Endothelial cell of hepatic sinusoid (primary cell): ENCODE results near the gene ZNF430.
"Not testable (repeated sequence)": the region's sequence is repeated elsewhere in the genome, so short reads cannot be mapped to it uniquely, and the experiment has no call there.

Experiments used
- in situ Hi-C: cut with HindIII; loops from 2 replicates; pipeline ENCODE4 v1.10.0; 2017; ENCODE audit warnings: low sequenced_read_pairs

Gene ZNF430

GRCh38 chr19:21020298-21021227, at the start of gene ZNF430:
TSS of gene ZNF430 (plus strand) at chr19:21020657. CDS start at chr19:21020801, 144 bp downstream.
- in situ Hi-C loops, result no loop called here

DNA sequence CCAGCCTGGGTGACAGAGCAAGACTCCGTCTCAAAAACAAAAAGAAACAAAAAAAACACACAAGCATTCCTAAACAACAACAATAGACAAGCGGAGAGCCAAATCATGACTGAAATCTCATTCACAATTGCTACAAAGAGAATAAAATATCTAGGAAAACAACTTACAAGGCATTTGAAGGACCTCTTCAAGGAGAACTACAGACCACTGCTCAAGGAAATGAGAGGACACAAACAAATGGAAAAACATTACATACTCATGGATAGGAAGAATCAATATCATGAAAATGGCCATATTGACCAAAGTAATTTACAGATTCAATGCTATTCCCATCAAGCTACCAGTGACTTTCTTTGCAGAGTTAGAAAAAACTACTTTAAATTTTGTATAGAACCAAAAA, 27.7 kb upstream of the ZNF430 start:
- in situ Hi-C loops, result not testable (repeated sequence)

- in situ Hi-C loops, result no loop called here
These were observed 20.6 kb upstream of the ZNF430 start for GRCh38 chr19:20999731-21000352.

DNA sequence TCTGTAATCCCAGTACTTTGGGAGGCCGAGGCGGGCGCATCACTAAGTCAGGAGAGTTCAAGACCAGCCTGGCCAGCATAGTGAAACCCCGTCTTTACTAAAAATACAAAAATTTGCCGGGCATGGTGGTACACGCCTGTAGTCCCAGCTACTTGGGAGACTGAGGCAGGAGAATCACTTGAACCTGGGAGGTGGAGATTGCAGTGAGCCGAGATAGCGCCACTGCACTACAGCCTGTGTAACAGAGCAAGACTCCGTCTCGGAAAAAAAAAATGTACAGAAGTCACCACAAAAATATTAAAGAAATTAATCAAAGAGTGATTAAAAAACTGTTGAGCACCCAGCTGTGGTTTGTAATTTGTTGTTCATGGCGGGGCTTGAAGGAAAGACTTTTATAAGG, 781 bp downstream of the ZNF430 start:
- in situ Hi-C loops, result not testable (repeated sequence)

DNA sequence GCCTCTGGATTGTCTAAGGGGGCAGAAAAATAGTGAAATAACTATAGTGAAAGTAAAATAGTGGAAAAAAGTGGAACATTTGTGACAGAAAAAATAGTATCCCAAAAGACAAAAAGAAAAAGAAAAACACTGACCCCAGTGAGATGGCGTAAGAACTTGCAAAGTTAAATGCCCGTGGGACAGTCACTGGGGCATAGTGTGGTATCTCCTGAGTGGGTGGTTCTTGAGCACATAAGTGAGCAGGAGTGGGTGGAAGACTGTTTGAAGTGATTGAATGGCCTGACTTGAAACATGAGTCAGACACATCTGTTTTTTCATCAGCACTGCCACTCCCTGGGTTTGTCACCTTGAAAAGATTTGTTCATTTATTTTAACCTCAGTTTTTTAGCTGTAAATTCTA, 2.5 kb downstream of the ZNF430 start:
- in situ Hi-C loops, result no loop called here

- in situ Hi-C loops, result no loop called here
These were observed 3.4 kb downstream of the ZNF430 start for GRCh38 chr19:21023901-21024300.

DNA sequence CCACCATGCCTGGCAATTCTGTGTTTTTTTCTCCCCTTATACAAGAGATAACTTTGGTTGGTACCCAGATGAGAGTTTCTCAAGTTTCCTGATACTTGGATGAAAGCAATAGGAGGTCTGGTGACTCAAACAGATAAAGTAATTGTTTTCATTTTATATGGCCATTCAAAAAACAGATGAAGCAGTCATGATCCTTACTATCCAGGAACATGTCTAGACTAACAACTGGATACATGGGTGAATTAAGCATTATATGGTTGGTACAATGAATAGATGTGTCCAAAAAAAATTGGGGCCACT, 8.5 kb downstream of the ZNF430 start:
- in situ Hi-C loops, result no loop called here

GRCh38 chr19:21045028-21045427, 24.6 kb downstream of the ZNF430 start:
- in situ Hi-C loops, result no loop called here

DNA sequence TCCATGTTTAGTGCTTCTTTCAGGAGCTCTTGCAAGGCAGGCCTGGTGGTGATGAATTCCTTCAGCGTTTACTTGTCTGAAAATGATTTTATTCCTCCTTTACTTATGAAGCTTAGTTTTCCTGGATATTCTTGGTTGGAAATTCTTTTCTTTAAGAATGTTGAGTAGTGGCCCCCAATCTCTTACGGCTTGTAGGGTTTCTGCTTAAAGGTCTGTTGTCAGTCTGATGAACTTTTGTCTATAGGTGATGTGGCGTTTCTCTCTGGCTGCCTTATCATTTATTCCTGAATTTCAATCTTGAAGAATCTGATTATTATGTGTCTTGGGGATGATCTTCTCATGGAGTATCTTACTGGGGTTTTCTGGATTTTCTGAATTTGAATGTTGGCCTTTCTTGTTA, 26.0 kb downstream of the ZNF430 start:
- in situ Hi-C loops, result no loop called here

- in situ Hi-C loops, result no loop called here
These were observed 27.3 kb downstream of the ZNF430 start for GRCh38 chr19:21047716-21048115.

DNA sequence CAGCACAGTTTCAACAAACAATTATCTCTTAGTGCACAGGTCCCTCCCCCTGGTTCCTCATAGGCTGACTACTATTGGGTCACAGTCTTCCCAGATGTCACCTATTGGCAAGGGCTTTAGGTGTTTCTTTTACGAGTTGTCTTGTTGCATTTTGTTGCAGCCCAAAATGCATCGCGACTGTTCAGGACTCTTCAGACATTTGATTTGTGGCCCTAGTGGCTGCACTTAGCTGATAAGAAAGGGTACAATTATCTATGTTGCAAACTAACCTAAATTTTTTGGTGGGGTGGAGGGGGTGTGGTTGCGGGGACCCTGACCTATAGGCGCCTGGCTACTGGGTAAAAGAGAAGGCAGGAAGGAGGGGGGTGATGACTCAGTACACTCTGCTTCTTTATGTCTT, 32.4 kb downstream of the ZNF430 start:
- in situ Hi-C loops, result no loop called here

DNA sequence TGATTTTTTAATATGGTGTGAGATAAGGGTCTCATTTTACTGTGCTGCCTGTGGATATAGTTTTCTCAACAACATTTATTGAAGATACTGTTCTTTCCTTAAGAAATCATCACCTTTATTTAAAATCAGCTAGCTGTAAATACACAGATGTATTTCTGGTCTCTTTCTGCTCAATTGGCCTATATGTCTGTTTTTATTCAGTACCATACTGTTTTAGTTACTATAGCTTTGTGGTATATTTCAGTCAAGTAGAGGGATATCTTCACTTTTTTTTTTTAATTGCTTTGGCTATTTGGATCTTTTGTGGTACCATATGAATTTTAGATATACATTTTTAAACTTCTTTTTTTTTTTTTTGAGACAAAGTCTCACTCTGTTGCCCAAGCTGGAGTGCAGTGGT, 44.9 kb downstream of the ZNF430 start:
- in situ Hi-C loops, result no loop called here

DNA sequence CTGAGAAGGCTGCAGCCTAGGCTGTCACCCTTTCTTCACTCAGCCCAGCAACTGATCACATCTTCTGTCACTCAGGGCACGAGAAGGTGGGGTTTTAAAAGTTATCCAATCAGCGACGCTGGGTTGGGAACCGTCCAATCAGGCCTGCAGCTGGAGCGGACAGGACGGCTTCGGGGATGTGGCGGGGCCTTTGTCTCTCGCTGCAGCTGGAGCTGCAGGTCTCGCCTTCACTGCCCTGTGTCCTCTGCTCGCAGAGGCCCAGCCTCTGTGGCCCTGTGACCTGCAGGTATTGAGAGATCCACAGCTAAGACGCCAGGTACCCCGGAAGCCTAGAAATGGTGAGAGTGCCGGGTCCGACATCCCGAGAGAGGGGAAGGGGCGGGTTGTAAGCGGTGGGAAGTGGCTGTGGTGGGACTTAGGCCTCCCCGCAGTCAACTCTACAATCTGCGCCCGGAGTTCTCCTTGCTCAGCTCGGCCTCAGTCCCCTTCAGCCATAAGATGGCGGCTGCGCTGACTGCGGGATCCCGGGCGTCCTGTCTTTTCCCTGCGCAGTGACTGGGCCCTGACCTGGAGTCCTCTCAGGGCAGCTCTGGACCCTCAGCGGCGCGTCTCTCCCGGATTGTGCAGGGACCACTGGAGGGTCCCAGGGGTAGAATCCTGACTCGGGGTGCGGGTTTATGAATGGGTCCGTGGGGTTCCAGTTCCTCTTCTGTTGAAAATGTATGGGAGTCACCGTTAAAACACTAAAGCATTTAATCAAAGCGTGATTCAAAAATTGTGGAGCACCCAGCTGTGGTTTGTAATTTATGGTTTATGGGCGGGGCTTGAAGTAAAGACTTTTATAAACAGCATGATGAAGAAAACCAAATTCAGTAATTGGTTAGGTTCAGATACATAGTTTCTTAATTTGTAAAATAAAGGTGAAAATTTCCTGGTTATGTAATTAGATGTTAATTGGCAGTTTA, 61.8 kb downstream of the ZNF430 start, which contains the start of gene ZNF714:
ZNF714 (plus strand) TSS at position 193 of the 965 bp plus-strand sequence. CDS start 16,066 bp downstream, outside the sequence.
- in situ Hi-C loops, result no loop called here

DNA sequence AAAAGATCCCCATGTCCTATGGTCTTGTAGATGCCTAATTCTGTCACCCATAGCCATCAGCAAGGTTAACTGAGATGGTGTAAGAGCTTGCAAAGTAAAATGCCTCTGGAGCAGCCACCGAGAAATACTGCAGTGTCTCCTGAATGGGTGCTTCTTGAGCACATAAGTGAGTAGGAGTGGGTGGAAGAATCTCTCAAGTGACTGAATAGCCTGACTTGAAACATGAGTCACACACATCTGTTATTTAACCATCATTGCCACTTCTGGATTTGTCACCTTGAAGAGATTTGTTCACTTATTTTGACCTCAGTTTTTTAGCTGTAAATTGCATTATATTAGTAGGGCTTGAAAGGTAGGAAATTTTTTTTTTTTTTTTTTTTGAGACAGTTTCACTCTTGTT, 63.9 kb downstream of the ZNF430 start:
- in situ Hi-C loops, result no loop called here

DNA sequence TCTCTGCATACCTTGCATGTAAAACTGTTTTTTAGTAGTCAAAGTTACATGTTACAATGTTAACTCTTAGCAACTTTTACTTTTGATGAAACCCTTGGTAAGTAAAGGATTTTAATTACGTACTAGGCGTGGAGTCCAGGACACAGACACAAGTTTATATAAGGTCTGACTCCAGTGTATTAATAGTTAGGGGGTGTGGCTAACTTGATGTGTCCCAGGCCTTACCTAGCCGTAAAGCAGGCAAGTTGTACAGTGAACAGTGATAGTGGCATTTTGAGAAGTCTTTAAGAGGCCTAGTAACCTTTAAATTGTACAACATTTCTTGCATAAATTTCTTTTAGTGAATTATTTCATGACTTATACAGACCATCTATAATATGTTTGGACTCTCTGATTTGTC, 67.4 kb downstream of the ZNF430 start:
- in situ Hi-C loops, result no loop called here

DNA sequence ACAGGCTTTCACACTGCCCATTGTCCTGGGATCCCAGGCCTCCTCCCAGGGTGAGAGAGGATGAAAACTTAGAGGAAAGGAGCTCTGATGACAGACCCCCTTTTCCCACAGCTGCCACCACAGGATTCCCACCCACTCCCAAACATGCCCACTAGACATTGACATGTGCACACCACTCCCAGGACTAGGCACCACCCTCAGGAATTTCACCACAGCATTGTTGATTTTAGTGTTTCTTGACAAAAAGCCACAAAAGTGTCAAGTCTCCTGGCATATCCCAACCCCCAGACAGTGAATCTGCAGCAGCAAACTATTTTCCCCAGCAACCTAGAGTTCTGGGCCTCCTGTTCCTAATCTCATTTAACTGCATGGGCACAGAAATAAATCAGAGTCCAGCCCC, 71.7 kb downstream of the ZNF430 start:
- in situ Hi-C loops, result no loop called here

- in situ Hi-C loops, result no loop called here
These were observed 74.0 kb downstream of the ZNF430 start for GRCh38 chr19:21094347-21095025.

- in situ Hi-C loops, result no loop called here
These were observed 77.8 kb downstream of the ZNF430 start for GRCh38 chr19:21098291-21098690.

DNA sequence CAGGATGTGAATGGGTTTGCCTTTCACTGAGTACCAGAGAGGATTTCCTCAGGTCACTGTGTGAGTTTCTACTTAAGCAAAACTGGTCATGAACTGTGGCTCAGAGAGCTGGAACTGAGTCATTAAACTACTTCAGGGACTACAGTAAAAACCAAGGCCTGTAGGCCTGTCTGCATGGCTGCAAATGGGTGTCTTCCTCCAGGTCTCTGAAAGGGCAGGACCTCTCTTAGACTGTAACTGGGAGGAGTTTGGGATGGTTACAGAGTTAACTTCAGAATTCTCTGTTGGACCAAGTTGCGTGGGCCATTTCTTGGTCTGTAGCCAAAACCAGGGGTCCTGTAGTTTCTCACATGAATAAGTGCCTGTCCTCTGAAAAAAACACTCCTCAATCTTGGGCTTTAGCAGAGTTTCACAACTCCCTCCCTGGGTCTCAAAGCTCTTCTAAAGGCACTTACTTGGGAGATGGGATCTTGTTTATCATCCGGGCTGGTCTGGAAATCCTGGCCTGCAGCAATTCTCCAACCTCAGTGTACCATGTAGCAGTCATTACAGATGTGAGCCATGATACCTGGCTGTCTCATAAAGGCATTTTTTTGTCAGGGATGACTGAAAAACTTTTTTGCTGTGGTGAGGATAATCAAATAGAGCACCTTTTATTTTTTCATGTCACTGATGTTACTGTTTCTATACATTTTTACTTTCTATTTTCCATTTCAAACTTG, 81.2 kb downstream of the ZNF430 start:
- in situ Hi-C loops, result no loop called here

- in situ Hi-C loops, result no loop called here
These were observed 88.7 kb downstream of the ZNF430 start for GRCh38 chr19:21109116-21109515.
